ENCODE results near the gene BICDL1. TPM values are rescaled to one million over a fixed set of nuclear protein-coding genes. Genes with fewer than 3 reads are reported as not detected.

Gene BICDL1
- total RNA-seq, 4 donors from 2014 or later: 19.7 to 66.7 (median 44.1) TPM

GRCh38 chr12:120140603-120141002 lies 151.6 kb downstream of the BICDL1 start:
- Histone ChIP-seq H3K36me3 (peaks cover 62 to 100% (median 80%) of the 10 kb centered on the region in 3 donors), H3K27ac (no peak overlapping the region), H3K4me3 (no peak overlapping the region), H3K4me1 (no peaks in the 10 kb centered on the region), H3K27me3 (no peaks in the 10 kb centered on the region), H3K9me3 (no peaks in the 10 kb centered on the region)
- WGBS, 2 donors: 90% methylated on average over 2 of the region's 9 CpGs; no CpG with 5 or more reads in 1 of the 2 donors
- no peak for TF ChIP-seq CTCF (IDR thresholded peaks at IDR 0.05)
- TF ChIP-seq POLR2A (IDR thresholded peaks at IDR 0.05): no peak
- DNase-seq: no peak
- intact Hi-C loops (cut with DNase I): no loop called here

GRCh38 chr12:120141336-120141735 lies 152.3 kb downstream of the BICDL1 start:
- H3K4me1 ChIP-seq: no peaks in the 10 kb centered on the region
- no peaks in the 10 kb centered on the region for H3K9me3 ChIP-seq
- no peaks in the 10 kb centered on the region for H3K27me3 ChIP-seq
- peaks cover 58 to 100% (median 75%) of the 10 kb centered on the region in 3 donors for H3K36me3 ChIP-seq
- no peak for TF ChIP-seq CTCF (IDR thresholded peaks at IDR 0.05)
- TF ChIP-seq POLR2A (IDR thresholded peaks at IDR 0.05): no peak
- no peak overlapping the region for H3K4me3 ChIP-seq
- DNase-seq: no peak
- H3K27ac ChIP-seq: no peak overlapping the region
- intact Hi-C loops (cut with DNase I): no loop called here
- 95% methylated on average over 6 of the region's 6 CpGs for WGBS, 2 donors

- WGBS, 2 donors: 91 to 99% methylated on average over 9 to 14 of the region's 14 CpGs
- H3K4me3 ChIP-seq: no peak overlapping the region
- no peaks in the 10 kb centered on the region for H3K9me3 ChIP-seq
- H3K27ac ChIP-seq: no peak overlapping the region
- no peaks in the 10 kb centered on the region for H3K27me3 ChIP-seq
- DNase-seq: no peak
- no peak for TF ChIP-seq CTCF (IDR thresholded peaks at IDR 0.05)
- TF ChIP-seq POLR2A (IDR thresholded peaks at IDR 0.05): no peak
- H3K4me1 ChIP-seq: no peaks in the 10 kb centered on the region
- intact Hi-C loops (cut with DNase I): no loop called here
- H3K36me3 ChIP-seq: peaks cover 58 to 100% (median 73%) of the 10 kb centered on the region in 3 donors
These were observed 153.3 kb downstream of the BICDL1 start for GRCh38 chr12:120142231-120142877.

Small RNA genes lying within 50 kb of the gene (small RNA-seq; reads per million reads assigned to genes)
- gene AC004812.1: 0 reads per million in 4 donors

Other genes with a start within 250 kb of the BICDL1 start
- 10 to 100 TPM in 3 of 4 donors, 1 to 10 TPM in 1; 6.7 to 23.1 (median 13.9) TPM for gene CIT, start 111.9 kb upstream of the BICDL1 start, total RNA-seq
- gene RAB35, start 127.5 kb downstream of the BICDL1 start, total RNA-seq: 10 to 100 TPM; 25.8 to 38.9 (median 32.0) TPM
- gene GCN1, start 205.5 kb downstream of the BICDL1 start, total RNA-seq: 100 to 1,000 TPM in 1 of 4 donors, 10 to 100 TPM in 3; 39.5 to 117 (median 63.7) TPM
- 1,000 to 10,000 TPM; 3,136 to 5,114 (median 4,044) TPM for gene RPLP0, start 211.9 kb downstream of the BICDL1 start, total RNA-seq